ENCODE results near the gene SLC35F1.

The SLC35F1 gene

DNA sequence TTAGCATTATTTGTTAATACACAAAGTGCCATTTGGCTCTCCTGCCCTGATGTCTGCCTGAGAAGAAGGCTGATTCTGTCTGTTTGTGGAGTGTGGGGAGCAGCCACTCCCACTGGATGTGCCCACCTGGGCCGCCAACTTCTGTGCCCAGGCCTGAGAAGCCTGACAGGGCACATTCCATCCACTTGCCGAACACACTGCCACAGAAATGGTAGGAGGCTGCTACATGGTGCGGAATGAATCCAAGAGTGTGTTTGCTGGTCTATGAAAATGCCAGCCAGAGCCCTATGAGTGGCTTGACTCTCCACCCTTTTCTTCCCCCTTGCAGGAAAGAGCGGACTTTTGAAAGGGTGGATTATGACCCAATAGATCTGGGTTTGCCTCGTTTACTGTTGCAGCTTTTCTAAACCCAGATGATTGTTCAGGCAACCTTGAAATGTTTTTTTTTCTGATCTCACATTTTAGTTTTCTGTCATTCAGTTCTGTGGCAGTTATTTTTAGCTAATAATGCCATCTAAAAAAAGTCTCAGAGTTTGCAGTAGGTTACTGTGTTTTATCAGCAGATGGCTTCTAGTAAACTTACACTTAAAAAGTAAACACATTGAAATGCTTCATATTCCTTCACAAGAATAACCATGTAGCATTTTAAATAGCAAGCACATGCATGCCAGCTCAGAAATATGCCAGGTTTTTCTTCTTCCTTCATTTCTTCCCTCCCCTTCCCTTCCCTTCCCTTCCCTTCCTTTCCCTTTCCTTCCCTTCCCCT, 196.5 kb downstream of the SLC35F1 start:
- TF ChIP-seq YY1 (IDR thresholded peaks at IDR 0.05; ENCODE audit: low read depth) (no peak), TCF12 (IDR thresholded peaks at IDR 0.05; ENCODE audit: low read depth) (no peak), EP300 (IDR thresholded peaks at IDR 0.05; ENCODE audit: borderline replicate concordance) (no peak), ZBTB7A (IDR thresholded peaks at IDR 0.05; ENCODE audit: low read depth) (no peak), RAD21 (IDR thresholded peaks at IDR 0.05; ENCODE audit: low read depth) (no peak), CREB1 (IDR thresholded peaks at IDR 0.05; ENCODE audit: low read depth) (no peak), TEAD4 (IDR thresholded peaks at IDR 0.05) (no peak), FOXM1 (IDR thresholded peaks at IDR 0.05; ENCODE audit: borderline replicate concordance, low read depth) (no peak), TAF1 (IDR thresholded peaks at IDR 0.05; ENCODE audit: low read depth) (no peak)
- TF ChIP-seq, protein P1, sequence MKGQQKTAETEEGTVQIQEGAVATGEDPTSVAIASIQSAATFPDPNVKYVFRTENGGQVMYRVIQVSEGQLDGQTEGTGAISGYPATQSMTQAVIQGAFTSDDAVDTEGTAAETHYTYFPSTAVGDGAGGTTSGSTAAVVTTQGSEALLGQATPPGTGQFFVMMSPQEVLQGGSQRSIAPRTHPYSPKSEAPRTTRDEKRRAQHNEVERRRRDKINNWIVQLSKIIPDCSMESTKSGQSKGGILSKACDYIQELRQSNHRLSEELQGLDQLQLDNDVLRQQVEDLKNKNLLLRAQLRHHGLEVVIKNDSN (IDR thresholded peaks at IDR 0.05) = no peak
- TF ChIP-seq, protein P2, sequence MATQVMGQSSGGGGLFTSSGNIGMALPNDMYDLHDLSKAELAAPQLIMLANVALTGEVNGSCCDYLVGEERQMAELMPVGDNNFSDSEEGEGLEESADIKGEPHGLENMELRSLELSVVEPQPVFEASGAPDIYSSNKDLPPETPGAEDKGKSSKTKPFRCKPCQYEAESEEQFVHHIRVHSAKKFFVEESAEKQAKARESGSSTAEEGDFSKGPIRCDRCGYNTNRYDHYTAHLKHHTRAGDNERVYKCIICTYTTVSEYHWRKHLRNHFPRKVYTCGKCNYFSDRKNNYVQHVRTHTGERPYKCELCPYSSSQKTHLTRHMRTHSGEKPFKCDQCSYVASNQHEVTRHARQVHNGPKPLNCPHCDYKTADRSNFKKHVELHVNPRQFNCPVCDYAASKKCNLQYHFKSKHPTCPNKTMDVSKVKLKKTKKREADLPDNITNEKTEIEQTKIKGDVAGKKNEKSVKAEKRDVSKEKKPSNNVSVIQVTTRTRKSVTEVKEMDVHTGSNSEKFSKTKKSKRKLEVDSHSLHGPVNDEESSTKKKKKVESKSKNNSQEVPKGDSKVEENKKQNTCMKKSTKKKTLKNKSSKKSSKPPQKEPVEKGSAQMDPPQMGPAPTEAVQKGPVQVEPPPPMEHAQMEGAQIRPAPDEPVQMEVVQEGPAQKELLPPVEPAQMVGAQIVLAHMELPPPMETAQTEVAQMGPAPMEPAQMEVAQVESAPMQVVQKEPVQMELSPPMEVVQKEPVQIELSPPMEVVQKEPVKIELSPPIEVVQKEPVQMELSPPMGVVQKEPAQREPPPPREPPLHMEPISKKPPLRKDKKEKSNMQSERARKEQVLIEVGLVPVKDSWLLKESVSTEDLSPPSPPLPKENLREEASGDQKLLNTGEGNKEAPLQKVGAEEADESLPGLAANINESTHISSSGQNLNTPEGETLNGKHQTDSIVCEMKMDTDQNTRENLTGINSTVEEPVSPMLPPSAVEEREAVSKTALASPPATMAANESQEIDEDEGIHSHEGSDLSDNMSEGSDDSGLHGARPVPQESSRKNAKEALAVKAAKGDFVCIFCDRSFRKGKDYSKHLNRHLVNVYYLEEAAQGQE (IDR thresholded peaks at IDR 0.05; ENCODE audit: low read depth) = no peak
- TF ChIP-seq, protein P3, sequence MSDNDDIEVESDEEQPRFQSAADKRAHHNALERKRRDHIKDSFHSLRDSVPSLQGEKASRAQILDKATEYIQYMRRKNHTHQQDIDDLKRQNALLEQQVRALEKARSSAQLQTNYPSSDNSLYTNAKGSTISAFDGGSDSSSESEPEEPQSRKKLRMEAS (IDR thresholded peaks at IDR 0.05) = no peak

DNA sequence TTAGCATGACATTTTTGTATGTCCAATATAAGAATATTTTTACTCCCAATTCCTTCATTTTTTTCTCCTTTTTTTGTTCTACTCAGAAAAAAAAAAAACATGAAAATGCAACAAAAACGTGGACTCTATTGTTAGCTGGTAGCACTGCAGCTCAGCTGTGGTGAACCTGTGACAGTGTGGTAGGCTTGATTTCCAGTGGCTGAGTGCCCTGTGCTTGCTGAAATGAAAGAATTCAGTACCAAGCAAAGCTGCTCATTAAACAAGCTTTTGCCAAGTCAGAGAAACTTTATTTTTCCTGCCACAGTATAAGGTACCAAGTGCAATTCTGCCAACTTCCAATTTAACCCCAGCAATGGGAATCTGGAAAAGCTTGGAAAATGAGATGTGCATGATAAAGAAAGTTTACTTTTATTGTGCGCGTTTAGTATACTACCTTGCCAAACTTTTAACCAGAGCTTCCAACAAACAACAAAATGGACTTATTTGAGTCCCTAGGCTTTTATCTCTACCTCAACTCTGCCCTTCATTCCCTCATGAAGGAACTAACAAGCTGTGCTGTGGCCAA, 215.2 kb downstream of the SLC35F1 start:
- no peak for TF ChIP-seq RAD21 (IDR thresholded peaks at IDR 0.05; ENCODE audit: low read depth)
- no peak for TF ChIP-seq YY1 (IDR thresholded peaks at IDR 0.05; ENCODE audit: low read depth)
- TF ChIP-seq, protein P2 (IDR thresholded peaks at IDR 0.05; ENCODE audit: low read depth) = no peak
- TF ChIP-seq FOXM1 (IDR thresholded peaks at IDR 0.05; ENCODE audit: borderline replicate concordance, low read depth) = no peak
- no peak for TF ChIP-seq EGR1 (IDR thresholded peaks at IDR 0.05)
- TF ChIP-seq EP300 (IDR thresholded peaks at IDR 0.05; ENCODE audit: borderline replicate concordance) = no peak
- TF ChIP-seq TEAD4 (IDR thresholded peaks at IDR 0.05) = no peak
- TF ChIP-seq, protein P3 (IDR thresholded peaks at IDR 0.05) = no peak
- TF ChIP-seq CEBPB (IDR thresholded peaks at IDR 0.05) = no peak
- no peak for TF ChIP-seq ZBTB7A (IDR thresholded peaks at IDR 0.05; ENCODE audit: low read depth)

DNA sequence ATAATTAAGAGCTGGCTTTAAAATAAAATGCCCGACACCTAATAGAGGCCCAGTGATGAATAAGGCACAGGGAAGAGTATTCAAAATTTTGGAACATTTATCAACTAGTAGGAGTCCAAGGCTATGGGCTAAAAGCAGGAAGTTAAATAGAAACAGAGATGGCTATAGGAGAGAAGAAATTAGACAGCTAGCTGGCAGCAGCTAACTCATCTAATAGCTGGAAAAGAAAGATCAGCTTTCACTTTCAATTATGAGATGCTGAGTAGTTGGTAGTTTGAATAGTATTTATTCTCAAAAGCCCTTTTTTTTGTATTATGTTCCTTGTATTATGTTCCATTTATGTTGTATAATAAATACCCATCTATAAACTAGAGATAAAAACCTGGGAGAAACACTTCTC, 215.7 kb downstream of the SLC35F1 start:
- TF ChIP-seq, protein P2 (IDR thresholded peaks at IDR 0.05; ENCODE audit: low read depth) = no peak
- no peak for TF ChIP-seq RAD21 (IDR thresholded peaks at IDR 0.05; ENCODE audit: low read depth)
- TF ChIP-seq EGR1 (IDR thresholded peaks at IDR 0.05) = no peak
- TF ChIP-seq YY1 (IDR thresholded peaks at IDR 0.05; ENCODE audit: low read depth) = no peak
- TF ChIP-seq TCF12 (IDR thresholded peaks at IDR 0.05; ENCODE audit: low read depth) = no peak
- no peak for TF ChIP-seq TEAD4 (IDR thresholded peaks at IDR 0.05)
- no peak for TF ChIP-seq TAF1 (IDR thresholded peaks at IDR 0.05; ENCODE audit: low read depth)
- no peak for TF ChIP-seq EP300 (IDR thresholded peaks at IDR 0.05; ENCODE audit: borderline replicate concordance)
- no peak for TF ChIP-seq NFIC (IDR thresholded peaks at IDR 0.05)

DNA sequence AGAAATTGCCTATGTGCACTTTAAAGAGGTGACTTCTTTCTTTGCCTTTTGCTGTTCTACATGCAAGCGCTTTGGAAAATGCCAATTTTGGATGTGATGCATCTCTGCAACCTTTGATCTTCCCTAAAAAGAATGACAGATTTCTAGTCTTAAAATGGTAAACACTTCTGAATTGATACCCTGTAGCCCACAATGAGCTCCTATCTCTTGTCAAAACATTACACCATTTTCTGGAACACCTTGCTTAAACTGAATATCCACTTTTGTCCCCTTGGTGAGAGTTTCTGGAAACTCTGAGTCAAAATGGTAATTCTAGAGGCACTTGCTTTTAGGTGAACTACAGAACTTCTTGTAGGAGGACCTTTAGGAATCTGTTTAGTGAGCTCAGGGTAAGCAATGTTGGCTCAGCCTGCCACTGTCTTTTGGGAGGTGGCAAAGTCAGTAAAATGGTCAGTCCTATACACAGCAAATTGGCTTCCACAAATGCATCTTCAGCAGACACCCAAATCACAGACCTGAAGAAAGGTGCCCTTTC, 216.5 kb downstream of the SLC35F1 start:
- TF ChIP-seq TEAD4 (IDR thresholded peaks at IDR 0.05) (no peak), ZBTB7A (IDR thresholded peaks at IDR 0.05; ENCODE audit: low read depth) (no peak), YY1 (IDR thresholded peaks at IDR 0.05; ENCODE audit: low read depth) (no peak), CEBPB (IDR thresholded peaks at IDR 0.05) (no peak), EP300 (IDR thresholded peaks at IDR 0.05; ENCODE audit: borderline replicate concordance) (no peak), NFIC (IDR thresholded peaks at IDR 0.05) (no peak)

Data from Ishikawa (cell line).